SK-N-SH (cell line): ENCODE results near the gene SLC47A2. TPM values are rescaled to one million over a fixed set of nuclear protein-coding genes. Genes with fewer than 3 reads are reported as not detected.
"Not testable (repeated sequence)": the region's sequence is repeated elsewhere in the genome, so short reads cannot be mapped to it uniquely, and the experiment has no call there.

ENCODE experiments used
- CTCF ChIA-PET: fragments of 300-600, 350-600 bp; formaldehyde crosslinking; extraction: SDS; loops from one replicate; lab custom pipeline; 2021; lab: Yijun Ruan, JAX
- POLR2A ChIA-PET: fragments of 350-600 bp; sonication (Branson Sonifier 250); formaldehyde crosslinking; extraction: SDS; loops from one replicate; lab custom pipeline; 2020; ENCODE audit warnings: antibody characterized with exemption, inconsistent platforms; lab: Yijun Ruan, JAX
- DNase-seq: peaks from one replicate; pipeline ENCODE4 v3.0.0; 2012
- H2AFZ ChIP-seq: fragments of 200-600 bp; sonication (generic); 2 replicates; pipeline ENCODE4 v1.8.1; 2016; ENCODE audit warnings: antibody characterized with exemption, mild to moderate bottlenecking, low read depth
- H3F3A ChIP-seq: fragments of 200-600 bp; sonication (generic); replicated peaks from 2 replicates; pipeline ENCODE3; 2016; ENCODE audit warnings: antibody characterized with exemption, mild to moderate bottlenecking; ENCODE audit not compliant: insufficient read depth
- H3K27ac ChIP-seq, 2 experiments: fragments of 200-500 bp in 1 of 2; fragments of 200-600 bp in 1 of 2; sonication (Bioruptor generic) in 1 of 2; sonication (generic), shearing (Covaris generic) in 1 of 2; 2 replicates each; pipeline versions ENCODE4 v1.5.1 to v1.6.1; 2014 to 2016; ENCODE audit warnings: low read depth in 2 of 2, inconsistent platforms in 1 of 2, low read length in 1 of 2, mild to moderate bottlenecking in 1 of 2, mixed read lengths in 1 of 2
- H3K27me3 ChIP-seq: fragments of 200-600 bp; sonication (generic), shearing (Covaris generic); 2 replicates; pipeline ENCODE4 v1.6.1; 2016; ENCODE audit warnings: mixed run types; ENCODE audit not compliant: insufficient read depth
- H3K36me3 ChIP-seq, 2 experiments: fragments of 200-500 bp in 1 of 2; fragments of 200-600 bp in 1 of 2; sonication (Bioruptor generic) in 1 of 2; sonication (generic) in 1 of 2; replicated peaks in 1 of 2; 2 replicates each; pipeline versions ENCODE3 to v1.5.1; 2014 to 2016; ENCODE audit warnings: low read length in 1 of 2, mild to moderate bottlenecking in 1 of 2; ENCODE audit not compliant: insufficient read depth in 2 of 2, control insufficient read depth in 1 of 2
- H3K4me1 ChIP-seq, 2 experiments: fragments of 200-500 bp in 1 of 2; fragments of 200-600 bp in 1 of 2; sonication (Bioruptor generic) in 1 of 2; sonication (generic), shearing (Covaris generic) in 1 of 2; 2 replicates each; pipeline versions ENCODE4 v1.5.1 to v1.6.1; 2014 to 2016; ENCODE audit warnings: low read depth in 1 of 2, low read length in 1 of 2, mixed run types in 1 of 2; ENCODE audit not compliant: insufficient read depth in 2 of 2, control insufficient read depth in 1 of 2
- H3K4me2 ChIP-seq: fragments of 200-600 bp; sonication (generic), shearing (Covaris generic); 2 replicates; pipeline ENCODE4 v1.6.1; 2017; ENCODE audit warnings: mixed run types
- H3K4me3 ChIP-seq, 2 experiments: fragments of 200-500 bp in 1 of 2; fragments of 200-600 bp in 1 of 2; sonication (Bioruptor generic) in 1 of 2; sonication (generic), shearing (Covaris generic) in 1 of 2; 2 replicates each; pipeline versions ENCODE4 v1.5.1 to v1.8.1; 2014 to 2016; ENCODE audit warnings: low read depth in 2 of 2, inconsistent platforms in 1 of 2, low read length in 1 of 2, mild to moderate bottlenecking in 1 of 2, mixed read lengths in 1 of 2, moderate library complexity in 1 of 2
- H3K79me2 ChIP-seq: fragments of 200-600 bp; sonication (generic); 2 replicates; pipeline ENCODE4 v1.8.1; 2017; ENCODE audit warnings: mild to moderate bottlenecking; ENCODE audit not compliant: insufficient read depth
- H3K9ac ChIP-seq: fragments of 200-600 bp; sonication (generic); 2 replicates; pipeline ENCODE4 v1.6.1; 2017; ENCODE audit warnings: mixed run types
- H3K9me2 ChIP-seq: fragments of 200-600 bp; sonication (generic); 2 replicates; pipeline ENCODE4 v1.6.1; 2017; ENCODE audit warnings: mixed run types
- H3K9me3 ChIP-seq: fragments of 200-600 bp; sonication (generic); 2 replicates; pipeline ENCODE4 v1.6.1; 2017; ENCODE audit warnings: mixed run types, mild to moderate bottlenecking, moderate library complexity
- H4K20me1 ChIP-seq: fragments of 200-600 bp; sonication (generic); 2 replicates; pipeline ENCODE4 v1.6.1; 2017; ENCODE audit warnings: mild to moderate bottlenecking, mixed run types; ENCODE audit not compliant: insufficient read depth
- ELF1 ChIP-seq: IDR thresholded peaks from 2 replicates; pipeline ENCODE4 v1.4.0; 2012
- EZH2phosphoT487 ChIP-seq: fragments of 200-600 bp; sonication (generic); IDR thresholded peaks from 2 replicates; pipeline ENCODE4 v1.6.1; 2017; ENCODE audit warnings: low read depth, mixed run types, mild to moderate bottlenecking, antibody characterized with exemption, moderate library complexity, borderline replicate concordance
- FOXM1 ChIP-seq: IDR thresholded peaks from 2 replicates; pipeline ENCODE4 v1.4.0; 2012; ENCODE audit warnings: low read depth, mild to moderate bottlenecking
- GABPA ChIP-seq: IDR thresholded peaks from 2 replicates; pipeline ENCODE4 v1.4.0; 2012; ENCODE audit warnings: low read depth, mild to moderate bottlenecking
- JUND ChIP-seq: IDR thresholded peaks from 2 replicates; pipeline ENCODE4 v1.4.0; 2012
- MEF2A ChIP-seq: IDR thresholded peaks from 2 replicates; pipeline ENCODE4 v1.4.0; 2012; ENCODE audit warnings: low read depth, borderline replicate concordance
- RCOR1 ChIP-seq: fragments of 150-350 bp; IDR thresholded peaks from 2 replicates; pipeline ENCODE4 v1.6.1; 2017; ENCODE audit warnings: antibody characterized with exemption, low read length
- TAF1 ChIP-seq: IDR thresholded peaks from 2 replicates; pipeline ENCODE4 v1.6.1; 2012; ENCODE audit warnings: low read depth, mild to moderate bottlenecking, low read length, moderate library complexity, borderline replicate concordance
- TCF12 ChIP-seq: IDR thresholded peaks from 2 replicates; pipeline ENCODE4 v1.4.0; 2012
- TEAD4 ChIP-seq: IDR thresholded peaks from 2 replicates; pipeline ENCODE4 v1.4.0; 2012; ENCODE audit warnings: mild to moderate bottlenecking, borderline replicate concordance; ENCODE audit not compliant: insufficient read depth
- WGBS: methylation state at CpG from one replicate; pipeline ENCODE4 v1.1.6; 2017; ENCODE audit warnings: low lambda C conversion rate; 5-methylcytosine and 5-hydroxymethylcytosine counted together
- polyA plus RNA-seq, 3 experiments: library from polyadenylated mRNA; depleted of rRNA; stranded (reverse); fragments of >200 nt; gene quantifications; 2 replicates each; pipeline ENCODE4 v1.2.3, GENCODE V29; 2012
- TF ChIP-seq, protein P1 (sequence below): IDR thresholded peaks from 2 replicates; pipeline ENCODE4 v1.4.0; 2012; ENCODE audit warnings: low read depth
- TF ChIP-seq, protein P2 (sequence below): fragments of 150-350 bp; IDR thresholded peaks from 2 replicates; pipeline ENCODE4 v1.6.1; 2016; ENCODE audit warnings: mild to moderate bottlenecking, low read depth, low read length
- TF ChIP-seq, protein P3 (sequence below): IDR thresholded peaks from 2 replicates; pipeline ENCODE4 v1.6.1; 2012; ENCODE audit warnings: mild to moderate bottlenecking, low read depth, low read length, moderate library complexity
- TF ChIP-seq, protein P4 (sequence below): IDR thresholded peaks from 2 replicates; pipeline ENCODE4 v1.4.0; 2012; ENCODE audit warnings: low read depth, borderline replicate concordance
- TF ChIP-seq, protein P5 (sequence below): fragments of 200-600 bp; sonication (generic); IDR thresholded peaks from 2 replicates; pipeline ENCODE4 v1.6.1; 2017; ENCODE audit warnings: antibody characterized with exemption, mild to moderate bottlenecking, moderate library complexity

The SLC47A2 gene
- polyA plus RNA-seq, 1 of the 3 experiments (the other 2 are of a cell fraction), result not detected

DNA sequence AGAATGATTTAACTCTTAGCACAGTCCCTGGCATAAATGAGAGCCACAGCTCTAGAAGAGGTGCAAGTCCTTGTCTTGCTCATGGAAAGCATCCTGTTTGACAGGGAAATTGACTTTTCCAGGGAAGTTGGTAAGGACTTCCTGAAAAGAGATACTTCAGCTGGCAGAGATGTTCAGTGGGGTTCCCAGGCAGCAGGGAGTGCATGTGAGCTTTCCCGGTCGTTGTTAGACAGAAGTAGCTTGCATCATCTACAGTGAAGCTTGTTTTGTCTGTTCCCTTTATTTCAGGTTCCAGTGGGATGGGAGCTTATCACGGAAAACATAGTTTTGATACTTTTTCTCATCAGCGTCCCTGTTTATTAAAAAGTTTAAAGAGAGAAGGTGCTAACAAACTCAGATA, 45.0 kb downstream of the SLC47A2 start (continued):
- TF ChIP-seq, protein P1, sequence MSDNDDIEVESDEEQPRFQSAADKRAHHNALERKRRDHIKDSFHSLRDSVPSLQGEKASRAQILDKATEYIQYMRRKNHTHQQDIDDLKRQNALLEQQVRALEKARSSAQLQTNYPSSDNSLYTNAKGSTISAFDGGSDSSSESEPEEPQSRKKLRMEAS, result no peak
- TF ChIP-seq TAF1, result no peak
- no peak for TF ChIP-seq ELF1
- TF ChIP-seq TEAD4, result no peak
- TF ChIP-seq, protein P2, sequence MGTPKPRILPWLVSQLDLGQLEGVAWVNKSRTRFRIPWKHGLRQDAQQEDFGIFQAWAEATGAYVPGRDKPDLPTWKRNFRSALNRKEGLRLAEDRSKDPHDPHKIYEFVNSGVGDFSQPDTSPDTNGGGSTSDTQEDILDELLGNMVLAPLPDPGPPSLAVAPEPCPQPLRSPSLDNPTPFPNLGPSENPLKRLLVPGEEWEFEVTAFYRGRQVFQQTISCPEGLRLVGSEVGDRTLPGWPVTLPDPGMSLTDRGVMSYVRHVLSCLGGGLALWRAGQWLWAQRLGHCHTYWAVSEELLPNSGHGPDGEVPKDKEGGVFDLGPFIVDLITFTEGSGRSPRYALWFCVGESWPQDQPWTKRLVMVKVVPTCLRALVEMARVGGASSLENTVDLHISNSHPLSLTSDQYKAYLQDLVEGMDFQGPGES, result no peak

DNA sequence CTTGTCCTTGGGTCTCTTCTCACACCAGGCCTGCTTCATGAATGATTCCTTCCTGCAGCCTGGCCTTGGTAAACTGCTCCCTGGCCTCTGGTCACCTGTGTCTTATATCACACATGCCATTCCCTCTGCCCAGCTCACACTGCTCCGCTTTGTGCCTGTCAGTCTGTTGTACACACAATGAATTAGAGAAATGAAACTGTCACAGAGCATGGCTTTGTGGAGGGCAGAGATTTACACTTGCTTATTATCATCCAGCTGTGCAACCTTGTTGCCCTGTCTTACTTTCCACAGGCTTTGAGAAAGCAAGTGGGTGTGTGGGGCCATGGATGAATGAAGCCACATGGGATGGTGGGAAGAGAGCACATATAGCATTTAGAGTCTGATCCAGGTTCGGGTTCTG, 45.5 kb downstream of the SLC47A2 start:
- no peak for DNase-seq
- Histone ChIP-seq H3K36me3 (peaks cover 3 to 14% of the 10 kb centered on the region in 2 experiments), H3K4me3 (no peak overlapping the region), H3K4me2 (no peak overlapping the region), H4K20me1 (no peaks in the 10 kb centered on the region), H3K27ac (no peak overlapping the region), H3K79me2 (no peaks in the 10 kb centered on the region), H3F3A (no peaks in the 10 kb centered on the region), H3K9me3 (no peaks in the 10 kb centered on the region), H3K9me2 (no peaks in the 10 kb centered on the region), H3K9ac (no peak overlapping the region), H2AFZ (no peak overlapping the region), H3K27me3 (no peaks in the 10 kb centered on the region), H3K4me1 (no peaks in the 10 kb centered on the region; a peak in 1 of 4 replicates)
- ChIA-PET POLR2A (interaction anchor here (1.1 kb wide), 1 partner anchor 23 kb away, joined by 4 read pairs; the partner anchor contains the start of gene ALDH3A2), CTCF (interaction anchor here (1.0 to 1.8 kb wide), 3 partner anchors 74 to 173 kb away, joined by 3 to 7 read pairs (median 5); no protein-coding TSS in a partner anchor)
- TF ChIP-seq GABPA (no peak), TAF1 (no peak), JUND (no peak), MEF2A (no peak), FOXM1 (no peak), RCOR1 (no peak), EZH2phosphoT487 (no peak), TCF12 (no peak), ELF1 (no peak)
- TF ChIP-seq, protein P3, sequence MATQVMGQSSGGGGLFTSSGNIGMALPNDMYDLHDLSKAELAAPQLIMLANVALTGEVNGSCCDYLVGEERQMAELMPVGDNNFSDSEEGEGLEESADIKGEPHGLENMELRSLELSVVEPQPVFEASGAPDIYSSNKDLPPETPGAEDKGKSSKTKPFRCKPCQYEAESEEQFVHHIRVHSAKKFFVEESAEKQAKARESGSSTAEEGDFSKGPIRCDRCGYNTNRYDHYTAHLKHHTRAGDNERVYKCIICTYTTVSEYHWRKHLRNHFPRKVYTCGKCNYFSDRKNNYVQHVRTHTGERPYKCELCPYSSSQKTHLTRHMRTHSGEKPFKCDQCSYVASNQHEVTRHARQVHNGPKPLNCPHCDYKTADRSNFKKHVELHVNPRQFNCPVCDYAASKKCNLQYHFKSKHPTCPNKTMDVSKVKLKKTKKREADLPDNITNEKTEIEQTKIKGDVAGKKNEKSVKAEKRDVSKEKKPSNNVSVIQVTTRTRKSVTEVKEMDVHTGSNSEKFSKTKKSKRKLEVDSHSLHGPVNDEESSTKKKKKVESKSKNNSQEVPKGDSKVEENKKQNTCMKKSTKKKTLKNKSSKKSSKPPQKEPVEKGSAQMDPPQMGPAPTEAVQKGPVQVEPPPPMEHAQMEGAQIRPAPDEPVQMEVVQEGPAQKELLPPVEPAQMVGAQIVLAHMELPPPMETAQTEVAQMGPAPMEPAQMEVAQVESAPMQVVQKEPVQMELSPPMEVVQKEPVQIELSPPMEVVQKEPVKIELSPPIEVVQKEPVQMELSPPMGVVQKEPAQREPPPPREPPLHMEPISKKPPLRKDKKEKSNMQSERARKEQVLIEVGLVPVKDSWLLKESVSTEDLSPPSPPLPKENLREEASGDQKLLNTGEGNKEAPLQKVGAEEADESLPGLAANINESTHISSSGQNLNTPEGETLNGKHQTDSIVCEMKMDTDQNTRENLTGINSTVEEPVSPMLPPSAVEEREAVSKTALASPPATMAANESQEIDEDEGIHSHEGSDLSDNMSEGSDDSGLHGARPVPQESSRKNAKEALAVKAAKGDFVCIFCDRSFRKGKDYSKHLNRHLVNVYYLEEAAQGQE, result no peak
- TF ChIP-seq, protein P4, sequence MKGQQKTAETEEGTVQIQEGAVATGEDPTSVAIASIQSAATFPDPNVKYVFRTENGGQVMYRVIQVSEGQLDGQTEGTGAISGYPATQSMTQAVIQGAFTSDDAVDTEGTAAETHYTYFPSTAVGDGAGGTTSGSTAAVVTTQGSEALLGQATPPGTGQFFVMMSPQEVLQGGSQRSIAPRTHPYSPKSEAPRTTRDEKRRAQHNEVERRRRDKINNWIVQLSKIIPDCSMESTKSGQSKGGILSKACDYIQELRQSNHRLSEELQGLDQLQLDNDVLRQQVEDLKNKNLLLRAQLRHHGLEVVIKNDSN, result no peak
- TF ChIP-seq, protein P5, sequence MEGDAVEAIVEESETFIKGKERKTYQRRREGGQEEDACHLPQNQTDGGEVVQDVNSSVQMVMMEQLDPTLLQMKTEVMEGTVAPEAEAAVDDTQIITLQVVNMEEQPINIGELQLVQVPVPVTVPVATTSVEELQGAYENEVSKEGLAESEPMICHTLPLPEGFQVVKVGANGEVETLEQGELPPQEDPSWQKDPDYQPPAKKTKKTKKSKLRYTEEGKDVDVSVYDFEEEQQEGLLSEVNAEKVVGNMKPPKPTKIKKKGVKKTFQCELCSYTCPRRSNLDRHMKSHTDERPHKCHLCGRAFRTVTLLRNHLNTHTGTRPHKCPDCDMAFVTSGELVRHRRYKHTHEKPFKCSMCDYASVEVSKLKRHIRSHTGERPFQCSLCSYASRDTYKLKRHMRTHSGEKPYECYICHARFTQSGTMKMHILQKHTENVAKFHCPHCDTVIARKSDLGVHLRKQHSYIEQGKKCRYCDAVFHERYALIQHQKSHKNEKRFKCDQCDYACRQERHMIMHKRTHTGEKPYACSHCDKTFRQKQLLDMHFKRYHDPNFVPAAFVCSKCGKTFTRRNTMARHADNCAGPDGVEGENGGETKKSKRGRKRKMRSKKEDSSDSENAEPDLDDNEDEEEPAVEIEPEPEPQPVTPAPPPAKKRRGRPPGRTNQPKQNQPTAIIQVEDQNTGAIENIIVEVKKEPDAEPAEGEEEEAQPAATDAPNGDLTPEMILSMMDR, result no peak
- TF ChIP-seq, protein P2, result no peak
- WGBS, result 87% methylated on average over 2 of the region's 2 CpGs

DNA sequence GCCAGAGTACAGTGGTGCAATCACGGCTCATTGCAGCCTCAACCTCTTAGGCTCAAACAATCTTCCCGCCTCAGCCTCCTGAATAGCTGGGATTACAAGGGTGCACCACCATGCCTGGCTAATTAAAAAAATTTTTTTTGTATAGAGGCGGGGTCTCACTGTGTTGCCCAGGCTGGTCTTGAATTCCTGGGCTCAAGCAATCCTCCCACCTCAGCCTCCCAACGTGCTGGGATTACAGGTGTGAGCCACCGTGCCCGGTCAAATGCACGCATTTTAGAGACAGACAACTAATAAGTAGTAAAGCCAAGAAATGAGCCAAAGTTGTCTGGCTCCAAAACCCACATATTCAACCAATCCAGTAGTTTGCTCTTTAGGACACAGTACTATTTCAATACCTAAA, 46.7 kb downstream of the SLC47A2 start:
- H3K9ac ChIP-seq, H3F3A ChIP-seq, H3K27me3 ChIP-seq, H2AFZ ChIP-seq, H3K27ac ChIP-seq, DNase-seq, H3K9me3 ChIP-seq, H4K20me1 ChIP-seq, H3K4me3 ChIP-seq, H3K4me1 ChIP-seq, H3K4me2 ChIP-seq, POLR2A ChIA-PET, H3K9me2 ChIP-seq, CTCF ChIA-PET, H3K79me2 ChIP-seq: not testable (repeated sequence)
- WGBS, result 93% methylated on average over 7 of the region's 7 CpGs
- peaks cover 3 to 11% of the 10 kb centered on the region in 2 experiments for H3K36me3 ChIP-seq
